Measurements from ENCODE around the gene TESPA1. TPM values are rescaled to one million over a fixed set of nuclear protein-coding genes. Genes with fewer than 3 reads are reported as not detected.
"Not testable (repeated sequence)": the region's sequence is repeated elsewhere in the genome, so short reads cannot be mapped to it uniquely, and the experiment has no call there.

Gene TESPA1
- total RNA-seq, 1 donor from 2014 or later, result 0.52 TPM

GRCh38 chr12:54950071-54950727 lies 34.4 kb downstream of the TESPA1 start:
- no peak overlapping the region for H3K4me3 ChIP-seq (ENCODE audit: low read length in 3 of 3)
- no peaks in the 10 kb centered on the region for H3K9me3 ChIP-seq (ENCODE audit: control insufficient read depth in 3 of 3, low read length in 3 of 3)
- H3K27me3 ChIP-seq (ENCODE audit: control insufficient read depth in 3 of 3, insufficient read depth in 3 of 3, low read length in 3 of 3), result no peaks in the 10 kb centered on the region
- no peak overlapping the region for H3K27ac ChIP-seq (ENCODE audit: low read depth, low read length)
- H3K9ac ChIP-seq (ENCODE audit: low read depth in 1 of 3, low read length in 3 of 3), result no peak overlapping the region
- no peaks in the 10 kb centered on the region for H3K36me3 ChIP-seq (ENCODE audit: control insufficient read depth in 3 of 3, insufficient read depth in 3 of 3, low read length in 3 of 3)
- H3K4me1 ChIP-seq (ENCODE audit: control insufficient read depth in 3 of 3, insufficient read depth in 3 of 3, low read length in 3 of 3), result no peaks in the 10 kb centered on the region

- Histone ChIP-seq H3K4me1 (ENCODE audit: control insufficient read depth in 3 of 3, insufficient read depth in 3 of 3, low read length in 3 of 3) (no peaks in the 10 kb centered on the region), H3K36me3 (ENCODE audit: control insufficient read depth in 3 of 3, insufficient read depth in 3 of 3, low read length in 3 of 3) (no peaks in the 10 kb centered on the region), H3K9ac (ENCODE audit: low read depth in 1 of 3, low read length in 3 of 3) (no peak overlapping the region), H3K27ac (ENCODE audit: low read depth, low read length) (no peak overlapping the region), H3K27me3 (ENCODE audit: control insufficient read depth in 3 of 3, insufficient read depth in 3 of 3, low read length in 3 of 3) (no peaks in the 10 kb centered on the region), H3K4me3 (ENCODE audit: low read length in 3 of 3) (no peak overlapping the region), H3K9me3 (ENCODE audit: control insufficient read depth in 3 of 3, low read length in 3 of 3) (no peaks in the 10 kb centered on the region)
Measured at GRCh38 chr12:54949073-54949711, 35.4 kb downstream of the TESPA1 start.

- Histone ChIP-seq H3K27ac (ENCODE audit: low read depth, low read length) (no peak overlapping the region), H3K4me3 (ENCODE audit: low read length in 3 of 3) (no peak overlapping the region), H3K4me1 (ENCODE audit: control insufficient read depth in 3 of 3, insufficient read depth in 3 of 3, low read length in 3 of 3) (no peaks in the 10 kb centered on the region), H3K9me3 (ENCODE audit: control insufficient read depth in 3 of 3, low read length in 3 of 3) (no peaks in the 10 kb centered on the region), H3K27me3 (ENCODE audit: control insufficient read depth in 3 of 3, insufficient read depth in 3 of 3, low read length in 3 of 3) (no peaks in the 10 kb centered on the region), H3K9ac (ENCODE audit: low read depth in 1 of 3, low read length in 3 of 3) (no peak overlapping the region), H3K36me3 (ENCODE audit: control insufficient read depth in 3 of 3, insufficient read depth in 3 of 3, low read length in 3 of 3) (no peaks in the 10 kb centered on the region)
Measured at GRCh38 chr12:54948171-54948570, 36.4 kb downstream of the TESPA1 start.

GRCh38 chr12:54945082-54945481 lies 39.5 kb downstream of the TESPA1 start:
- no peaks in the 10 kb centered on the region for H3K27me3 ChIP-seq (ENCODE audit: control insufficient read depth in 3 of 3, insufficient read depth in 3 of 3, low read length in 3 of 3)
- H3K4me1 ChIP-seq (ENCODE audit: control insufficient read depth in 3 of 3, insufficient read depth in 3 of 3, low read length in 3 of 3), result no peaks in the 10 kb centered on the region
- H3K9me3 ChIP-seq (ENCODE audit: control insufficient read depth in 3 of 3, low read length in 3 of 3), result no peaks in the 10 kb centered on the region
- no peak overlapping the region for H3K9ac ChIP-seq (ENCODE audit: low read depth in 1 of 3, low read length in 3 of 3)
- no peak overlapping the region for H3K27ac ChIP-seq (ENCODE audit: low read depth, low read length)
- no peak overlapping the region for H3K4me3 ChIP-seq (ENCODE audit: low read length in 3 of 3)
- no peaks in the 10 kb centered on the region for H3K36me3 ChIP-seq (ENCODE audit: control insufficient read depth in 3 of 3, insufficient read depth in 3 of 3, low read length in 3 of 3)

GRCh38 chr12:54943292-54943691 lies 41.3 kb downstream of the TESPA1 start:
- not testable (repeated sequence) for H3K9ac ChIP-seq (ENCODE audit: low read depth in 1 of 3, low read length in 3 of 3); H3K27ac ChIP-seq (ENCODE audit: low read depth, low read length); H3K9me3 ChIP-seq (ENCODE audit: control insufficient read depth in 3 of 3, low read length in 3 of 3); H3K4me3 ChIP-seq (ENCODE audit: low read length in 3 of 3); H3K36me3 ChIP-seq (ENCODE audit: control insufficient read depth in 3 of 3, insufficient read depth in 3 of 3, low read length in 3 of 3); H3K4me1 ChIP-seq (ENCODE audit: control insufficient read depth in 3 of 3, insufficient read depth in 3 of 3, low read length in 3 of 3); H3K27me3 ChIP-seq (ENCODE audit: control insufficient read depth in 3 of 3, insufficient read depth in 3 of 3, low read length in 3 of 3)

GRCh38 chr12:54941659-54942058 lies 42.9 kb downstream of the TESPA1 start:
- no peak overlapping the region for H3K27ac ChIP-seq (ENCODE audit: low read depth, low read length)
- H3K9me3 ChIP-seq (ENCODE audit: control insufficient read depth in 3 of 3, low read length in 3 of 3), result no peaks in the 10 kb centered on the region
- H3K27me3 ChIP-seq (ENCODE audit: control insufficient read depth in 3 of 3, insufficient read depth in 3 of 3, low read length in 3 of 3), result no peaks in the 10 kb centered on the region
- H3K9ac ChIP-seq (ENCODE audit: low read depth in 1 of 3, low read length in 3 of 3), result no peak overlapping the region
- H3K4me3 ChIP-seq (ENCODE audit: low read length in 3 of 3), result no peak overlapping the region
- no peaks in the 10 kb centered on the region for H3K36me3 ChIP-seq (ENCODE audit: control insufficient read depth in 3 of 3, insufficient read depth in 3 of 3, low read length in 3 of 3)
- H3K4me1 ChIP-seq (ENCODE audit: control insufficient read depth in 3 of 3, insufficient read depth in 3 of 3, low read length in 3 of 3), result no peaks in the 10 kb centered on the region

GRCh38 chr12:54940727-54941315 lies 43.7 kb downstream of the TESPA1 start:
- Histone ChIP-seq H3K9ac (ENCODE audit: low read depth in 1 of 3, low read length in 3 of 3) (no peak overlapping the region), H3K9me3 (ENCODE audit: control insufficient read depth in 3 of 3, low read length in 3 of 3) (no peaks in the 10 kb centered on the region), H3K36me3 (ENCODE audit: control insufficient read depth in 3 of 3, insufficient read depth in 3 of 3, low read length in 3 of 3) (no peaks in the 10 kb centered on the region), H3K4me1 (ENCODE audit: control insufficient read depth in 3 of 3, insufficient read depth in 3 of 3, low read length in 3 of 3) (no peaks in the 10 kb centered on the region), H3K4me3 (ENCODE audit: low read length in 3 of 3) (no peak overlapping the region), H3K27me3 (ENCODE audit: control insufficient read depth in 3 of 3, insufficient read depth in 3 of 3, low read length in 3 of 3) (no peaks in the 10 kb centered on the region), H3K27ac (ENCODE audit: low read depth, low read length) (no peak overlapping the region)

- no peak overlapping the region for H3K4me3 ChIP-seq (ENCODE audit: low read length in 3 of 3)
- no peaks in the 10 kb centered on the region for H3K36me3 ChIP-seq (ENCODE audit: control insufficient read depth in 3 of 3, insufficient read depth in 3 of 3, low read length in 3 of 3)
- H3K9me3 ChIP-seq (ENCODE audit: control insufficient read depth in 3 of 3, low read length in 3 of 3), result no peaks in the 10 kb centered on the region
- H3K27ac ChIP-seq (ENCODE audit: low read depth, low read length), result no peak overlapping the region
- no peaks in the 10 kb centered on the region for H3K27me3 ChIP-seq (ENCODE audit: control insufficient read depth in 3 of 3, insufficient read depth in 3 of 3, low read length in 3 of 3)
- H3K4me1 ChIP-seq (ENCODE audit: control insufficient read depth in 3 of 3, insufficient read depth in 3 of 3, low read length in 3 of 3), result no peaks in the 10 kb centered on the region
- H3K9ac ChIP-seq (ENCODE audit: low read depth in 1 of 3, low read length in 3 of 3), result no peak overlapping the region
Measured at GRCh38 chr12:54937929-54938328, 46.6 kb downstream of the TESPA1 start.

- no peak overlapping the region for H3K27ac ChIP-seq (ENCODE audit: low read depth, low read length)
- no peaks in the 10 kb centered on the region for H3K27me3 ChIP-seq (ENCODE audit: control insufficient read depth in 3 of 3, insufficient read depth in 3 of 3, low read length in 3 of 3)
- H3K4me3 ChIP-seq (ENCODE audit: low read length in 3 of 3), result no peak overlapping the region
- no peaks in the 10 kb centered on the region for H3K36me3 ChIP-seq (ENCODE audit: control insufficient read depth in 3 of 3, insufficient read depth in 3 of 3, low read length in 3 of 3)
- no peaks in the 10 kb centered on the region for H3K9me3 ChIP-seq (ENCODE audit: control insufficient read depth in 3 of 3, low read length in 3 of 3)
- no peak overlapping the region for H3K9ac ChIP-seq (ENCODE audit: low read depth in 1 of 3, low read length in 3 of 3)
- H3K4me1 ChIP-seq (ENCODE audit: control insufficient read depth in 3 of 3, insufficient read depth in 3 of 3, low read length in 3 of 3), result no peaks in the 10 kb centered on the region
Measured at GRCh38 chr12:54937376-54937775, 47.2 kb downstream of the TESPA1 start.

GRCh38 chr12:54936736-54937135 lies 47.8 kb downstream of the TESPA1 start:
- Histone ChIP-seq H3K27me3 (ENCODE audit: control insufficient read depth in 3 of 3, insufficient read depth in 3 of 3, low read length in 3 of 3) (no peaks in the 10 kb centered on the region), H3K36me3 (ENCODE audit: control insufficient read depth in 3 of 3, insufficient read depth in 3 of 3, low read length in 3 of 3) (no peaks in the 10 kb centered on the region), H3K4me1 (ENCODE audit: control insufficient read depth in 3 of 3, insufficient read depth in 3 of 3, low read length in 3 of 3) (no peaks in the 10 kb centered on the region), H3K4me3 (ENCODE audit: low read length in 3 of 3) (no peak overlapping the region), H3K9ac (ENCODE audit: low read depth in 1 of 3, low read length in 3 of 3) (no peak overlapping the region), H3K9me3 (ENCODE audit: control insufficient read depth in 3 of 3, low read length in 3 of 3) (no peaks in the 10 kb centered on the region), H3K27ac (ENCODE audit: low read depth, low read length) (no peak overlapping the region)
